HUES64 (cell line): ENCODE measurements around the gene PTPRN2.

Experiments used
- H3K27ac ChIP-seq: 2 replicates; pipeline ENCODE4 v1.7.0; 2013; ENCODE audit warnings: low read depth, low read length, inconsistent platforms
- H3K27me3 ChIP-seq: 2 replicates; pipeline ENCODE4 v1.6.1; 2013; ENCODE audit warnings: mild to moderate bottlenecking, low read length; ENCODE audit not compliant: insufficient read depth
- H3K36me3 ChIP-seq: 2 replicates; pipeline ENCODE4 v1.6.1; 2013; ENCODE audit warnings: mild to moderate bottlenecking, low read length; ENCODE audit not compliant: insufficient read depth
- H3K4me1 ChIP-seq: 2 replicates; pipeline ENCODE4 v1.6.1; 2013; ENCODE audit warnings: mild to moderate bottlenecking, low read length, moderate library complexity; ENCODE audit not compliant: insufficient read depth
- H3K4me3 ChIP-seq: 2 replicates; pipeline ENCODE4 v1.5.1; 2013; ENCODE audit warnings: mild to moderate bottlenecking, low read length, moderate library complexity
- H3K9ac ChIP-seq: 2 replicates; pipeline ENCODE4 v1.6.1; 2013; ENCODE audit warnings: mild to moderate bottlenecking, low read depth, low read length
- H3K9me3 ChIP-seq: 2 replicates; pipeline ENCODE4 v1.6.1; 2013; ENCODE audit warnings: low read depth, low read length; ENCODE audit not compliant: insufficient read depth
- WGBS: fragments of 150-250, 120-280 bp; methylation state at CpG from one replicate; pipeline ENCODE4 v1.1.7; 2013; ENCODE audit warnings: missing lambda C conversion rate; 5-methylcytosine and 5-hydroxymethylcytosine counted together

The PTPRN2 gene

DNA sequence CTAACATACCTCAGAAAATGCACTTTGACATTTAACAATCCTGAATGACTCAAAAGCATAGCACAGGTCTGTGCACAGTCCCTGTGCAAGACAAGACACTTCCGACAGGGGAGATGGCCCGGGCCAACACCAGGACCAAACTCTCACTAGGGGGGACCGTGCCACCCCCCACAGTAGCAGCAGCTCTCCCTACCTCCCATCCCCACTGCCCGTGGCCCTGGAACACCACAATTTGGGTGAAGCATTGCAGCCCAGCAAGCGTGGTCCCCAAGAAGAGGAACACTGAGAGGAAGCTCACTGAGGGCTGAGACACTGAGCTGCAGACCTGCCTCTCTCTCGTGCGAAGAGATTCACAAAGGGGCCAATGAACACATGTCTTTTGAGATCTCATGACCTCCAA lies 26.0 kb downstream of the PTPRN2 start:
- 86% methylated on average over 7 of the region's 7 CpGs for WGBS
- no peak overlapping the region for H3K27ac ChIP-seq
- H3K4me1 ChIP-seq = no peaks in the 10 kb centered on the region
- H3K9me3 ChIP-seq = peaks cover 91% of the 10 kb centered on the region
- H3K36me3 ChIP-seq = no peaks in the 10 kb centered on the region
- no peak overlapping the region for H3K9ac ChIP-seq
- no peak overlapping the region for H3K4me3 ChIP-seq
- H3K27me3 ChIP-seq = no peaks in the 10 kb centered on the region

DNA sequence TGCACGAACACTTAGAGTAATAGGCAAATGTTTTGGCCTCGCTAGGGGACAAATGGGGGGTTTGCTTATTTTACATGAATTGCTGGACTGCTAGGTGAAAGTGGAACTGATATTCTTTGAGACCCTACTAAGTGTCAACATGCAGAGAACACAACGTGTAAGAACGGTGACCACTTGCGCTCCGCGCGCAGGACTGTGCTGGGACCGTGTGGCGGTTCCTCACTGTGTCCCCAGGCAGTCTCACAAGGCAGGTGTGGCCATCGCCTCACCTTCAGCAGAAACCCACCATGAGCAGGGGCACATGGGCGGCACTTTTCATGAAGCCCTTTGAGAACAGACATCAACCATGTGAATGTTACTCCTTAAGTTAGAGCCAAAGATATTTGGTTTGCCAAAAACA lies 27.2 kb downstream of the PTPRN2 start:
- no peaks in the 10 kb centered on the region for H3K36me3 ChIP-seq
- no peaks in the 10 kb centered on the region for H3K4me1 ChIP-seq
- peaks cover 90% of the 10 kb centered on the region for H3K9me3 ChIP-seq
- H3K27ac ChIP-seq = no peak overlapping the region
- no peak overlapping the region for H3K4me3 ChIP-seq
- 92% methylated on average over 12 of the region's 12 CpGs for WGBS
- no peak overlapping the region for H3K9ac ChIP-seq
- no peaks in the 10 kb centered on the region for H3K27me3 ChIP-seq

DNA sequence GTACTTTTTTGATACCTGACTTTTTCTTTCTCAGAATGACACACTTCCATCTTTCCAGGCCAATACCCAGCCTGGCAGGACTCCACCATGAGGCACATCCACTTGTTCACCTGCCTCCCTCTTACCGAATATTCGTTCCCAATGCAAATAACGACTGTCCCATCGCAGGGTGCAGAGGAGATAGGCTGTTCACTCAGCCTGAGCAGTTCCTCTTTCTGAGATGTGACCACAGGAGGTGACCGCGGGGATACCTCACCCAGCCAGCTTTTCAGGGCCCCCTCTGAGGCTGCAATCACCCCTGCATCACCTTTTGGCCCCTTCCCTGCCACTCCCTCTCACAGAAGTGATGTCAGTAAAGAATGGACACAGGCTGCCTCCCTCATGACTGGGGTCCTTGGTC lies 28.3 kb downstream of the PTPRN2 start:
- Histone ChIP-seq H3K27me3 (no peaks in the 10 kb centered on the region), H3K27ac (no peak overlapping the region), H3K36me3 (no peaks in the 10 kb centered on the region), H3K9me3 (peaks cover 91% of the 10 kb centered on the region), H3K4me1 (no peaks in the 10 kb centered on the region), H3K9ac (no peak overlapping the region), H3K4me3 (no peak overlapping the region)
- 78% methylated on average over 6 of the region's 6 CpGs for whole genome bisulfite sequencing

DNA sequence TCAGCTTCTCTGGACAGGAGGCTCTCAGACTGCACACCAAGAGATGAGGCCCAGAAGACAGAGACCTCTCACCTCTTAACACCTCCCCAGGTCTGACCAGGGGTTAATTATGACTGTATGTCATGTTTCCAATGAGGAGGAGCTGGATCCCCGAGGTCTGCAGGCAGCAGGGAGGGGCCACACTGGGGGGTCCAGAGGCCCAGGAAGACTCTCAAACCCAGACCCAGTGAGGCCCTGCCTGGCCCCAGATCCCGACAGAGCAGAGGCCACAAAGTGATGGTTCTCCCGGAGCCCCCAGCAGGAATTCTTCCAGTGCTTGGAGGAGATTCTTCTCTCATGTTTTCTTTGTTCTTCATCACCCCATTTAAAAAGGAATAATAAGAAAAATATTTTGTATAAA lies 28.8 kb downstream of the PTPRN2 start:
- no peak overlapping the region for H3K27ac ChIP-seq
- no peaks in the 10 kb centered on the region for H3K4me1 ChIP-seq
- H3K9me3 ChIP-seq = peaks cover 91% of the 10 kb centered on the region
- H3K4me3 ChIP-seq = no peak overlapping the region
- H3K27me3 ChIP-seq = no peaks in the 10 kb centered on the region
- 51% methylated on average over 2 of the region's 3 CpGs for WGBS
- H3K36me3 ChIP-seq = no peaks in the 10 kb centered on the region
- no peak overlapping the region for H3K9ac ChIP-seq

DNA sequence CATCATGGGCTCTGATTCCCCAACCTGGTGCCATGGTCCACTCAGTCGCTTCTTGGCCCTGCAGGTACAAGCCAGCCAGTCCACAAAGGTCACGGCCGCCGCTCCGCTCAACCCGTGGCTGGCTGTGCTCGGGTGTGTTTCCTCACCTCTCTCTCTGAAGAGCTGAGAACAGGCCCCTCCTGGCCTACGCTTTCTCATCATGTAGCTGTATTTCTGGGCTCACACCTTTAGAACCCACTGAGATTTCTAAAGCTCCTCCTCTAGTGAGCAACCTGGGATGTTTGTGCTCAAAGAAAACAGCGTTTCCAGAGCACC lies 30.2 kb downstream of the PTPRN2 start:
- Histone ChIP-seq H3K27me3 (no peaks in the 10 kb centered on the region), H3K4me1 (no peaks in the 10 kb centered on the region), H3K27ac (no peak overlapping the region), H3K36me3 (no peaks in the 10 kb centered on the region), H3K4me3 (no peak overlapping the region), H3K9ac (no peak overlapping the region), H3K9me3 (peaks cover 91% of the 10 kb centered on the region)
- WGBS = 88% methylated on average over 9 of the region's 9 CpGs

DNA sequence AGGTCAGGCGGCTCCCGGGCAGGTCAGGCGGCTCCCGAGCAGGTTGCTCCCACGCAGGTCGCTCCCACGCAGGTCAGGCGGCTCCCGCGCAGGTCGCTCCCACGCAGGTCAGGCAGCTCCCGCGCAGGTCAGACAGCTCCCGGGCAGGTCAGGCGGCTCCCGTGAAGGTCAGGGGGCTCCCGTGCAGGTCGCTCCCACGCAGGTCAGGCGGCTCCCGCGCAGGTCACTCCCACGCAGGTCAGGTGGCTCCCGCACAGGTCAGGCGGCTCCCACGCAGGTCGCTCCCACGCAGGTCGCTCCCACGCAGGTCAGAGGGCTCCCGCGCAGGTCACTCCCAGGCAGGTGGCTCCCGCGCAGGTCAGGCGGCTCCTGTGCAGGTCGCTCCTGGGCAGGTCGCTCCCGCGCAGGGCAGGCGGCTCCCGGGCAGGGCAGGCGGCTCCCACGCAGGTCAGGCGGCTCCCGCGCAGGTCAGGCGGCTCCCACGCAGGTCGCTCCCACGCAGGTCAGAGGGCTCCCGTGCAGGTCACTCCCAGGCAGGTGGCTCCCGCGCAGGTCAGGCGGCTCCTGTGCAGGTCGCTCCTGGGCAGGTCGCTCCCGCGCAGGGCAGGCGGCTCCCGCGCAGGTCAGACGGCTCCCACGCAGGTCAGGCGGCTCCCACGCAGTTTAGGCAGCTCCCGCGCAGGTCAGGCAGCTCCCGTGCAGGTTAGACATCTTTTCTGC lies 30.7 kb downstream of the PTPRN2 start:
- WGBS = 93% methylated on average over 69 of the region's 69 CpGs
- Histone ChIP-seq H3K36me3 (no peaks in the 10 kb centered on the region), H3K9me3 (peaks cover 88% of the 10 kb centered on the region), H3K4me3 (no peak overlapping the region), H3K27me3 (no peaks in the 10 kb centered on the region), H3K9ac (no peak overlapping the region), H3K27ac (no peak overlapping the region), H3K4me1 (no peaks in the 10 kb centered on the region)

DNA sequence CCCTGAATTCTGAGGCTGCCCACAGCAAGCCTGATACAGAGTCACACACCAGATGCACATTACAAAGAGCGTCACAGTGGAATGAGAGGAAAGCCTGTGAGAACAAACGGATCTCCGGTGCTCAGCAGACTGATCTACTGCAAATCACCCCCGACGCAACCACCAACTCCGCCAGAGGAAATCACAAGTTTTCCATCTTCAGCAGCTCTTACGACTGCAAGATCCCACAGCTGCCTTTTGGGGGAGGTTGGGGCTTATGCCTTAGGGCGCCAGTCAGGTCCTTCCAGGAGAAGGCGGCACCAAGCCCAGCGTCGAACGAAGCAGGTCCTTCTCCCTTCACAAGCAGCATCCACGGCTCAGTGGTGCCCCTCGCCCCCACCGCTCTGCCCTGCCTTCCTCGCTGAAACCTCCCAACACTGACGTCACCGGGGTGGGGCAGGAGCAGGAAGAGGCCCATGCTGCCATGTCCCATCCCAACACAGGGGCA lies 32.5 kb downstream of the PTPRN2 start:
- 89% methylated on average over 18 of the region's 18 CpGs for WGBS
- no peaks in the 10 kb centered on the region for H3K27me3 ChIP-seq
- H3K9ac ChIP-seq = no peak overlapping the region

DNA sequence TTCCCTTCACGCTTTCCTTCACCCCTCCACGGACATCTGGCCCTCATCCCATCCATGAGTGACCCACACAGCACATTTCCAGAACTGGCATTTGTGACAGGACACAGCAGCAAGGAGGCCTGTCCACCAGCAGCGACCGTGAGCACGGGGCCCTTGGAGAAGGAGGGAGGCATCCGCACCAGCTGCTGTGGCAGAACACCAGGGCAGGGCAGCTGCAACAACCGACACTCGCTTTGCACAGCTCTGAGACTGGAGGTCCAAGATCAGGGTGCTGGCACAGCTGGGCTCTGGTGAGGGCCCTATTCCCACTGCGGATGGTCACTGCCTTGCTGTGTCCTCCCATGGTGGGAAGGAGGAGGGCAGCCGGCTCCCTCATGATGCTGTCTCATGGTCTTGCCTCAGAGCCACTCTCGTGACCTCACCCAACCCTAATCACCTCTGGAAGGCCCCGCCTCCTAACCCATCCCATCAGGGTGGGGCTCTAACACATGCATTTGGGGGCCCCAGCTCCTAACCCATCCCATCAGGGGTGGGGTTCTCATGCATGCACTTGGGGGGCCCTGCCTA lies 36.7 kb downstream of the PTPRN2 start:
- no peaks in the 10 kb centered on the region for H3K27me3 ChIP-seq
- no peaks in the 10 kb centered on the region for H3K36me3 ChIP-seq
- no peak overlapping the region for H3K27ac ChIP-seq
- 86% methylated on average over 12 of the region's 12 CpGs for WGBS
- H3K4me3 ChIP-seq = no peak overlapping the region
- H3K4me1 ChIP-seq = no peaks in the 10 kb centered on the region
- H3K9ac ChIP-seq = no peak overlapping the region
- peaks cover 88% of the 10 kb centered on the region for H3K9me3 ChIP-seq

More for the DNA sequence above, 32.5 kb downstream of the PTPRN2 start:
- no peaks in the 10 kb centered on the region for H3K4me1 ChIP-seq
- no peak overlapping the region for H3K4me3 ChIP-seq
- H3K27ac ChIP-seq = no peak overlapping the region
- H3K9me3 ChIP-seq = peaks cover 81% of the 10 kb centered on the region
- H3K36me3 ChIP-seq = no peaks in the 10 kb centered on the region

DNA sequence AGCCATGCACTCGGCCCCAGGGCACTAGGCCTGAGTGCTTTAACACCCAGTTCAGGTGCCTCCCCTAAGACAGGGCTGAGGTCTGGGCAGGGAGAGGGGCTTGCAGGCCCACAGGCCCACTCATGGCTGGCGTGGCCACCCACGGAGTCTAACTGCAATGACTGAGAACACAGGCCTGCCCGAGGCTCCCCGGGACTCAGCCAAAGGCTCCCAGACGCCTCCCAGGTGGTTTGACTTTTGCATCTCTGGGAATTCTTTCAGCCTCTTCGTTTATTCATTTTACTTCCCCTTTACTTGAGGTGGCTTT lies 37.3 kb downstream of the PTPRN2 start:
- Histone ChIP-seq H3K36me3 (no peaks in the 10 kb centered on the region), H3K9me3 (peaks cover 87% of the 10 kb centered on the region), H3K27ac (no peak overlapping the region), H3K4me1 (no peaks in the 10 kb centered on the region), H3K27me3 (no peaks in the 10 kb centered on the region), H3K4me3 (no peak overlapping the region), H3K9ac (no peak overlapping the region)
- 69% methylated on average over 7 of the region's 7 CpGs for WGBS

DNA sequence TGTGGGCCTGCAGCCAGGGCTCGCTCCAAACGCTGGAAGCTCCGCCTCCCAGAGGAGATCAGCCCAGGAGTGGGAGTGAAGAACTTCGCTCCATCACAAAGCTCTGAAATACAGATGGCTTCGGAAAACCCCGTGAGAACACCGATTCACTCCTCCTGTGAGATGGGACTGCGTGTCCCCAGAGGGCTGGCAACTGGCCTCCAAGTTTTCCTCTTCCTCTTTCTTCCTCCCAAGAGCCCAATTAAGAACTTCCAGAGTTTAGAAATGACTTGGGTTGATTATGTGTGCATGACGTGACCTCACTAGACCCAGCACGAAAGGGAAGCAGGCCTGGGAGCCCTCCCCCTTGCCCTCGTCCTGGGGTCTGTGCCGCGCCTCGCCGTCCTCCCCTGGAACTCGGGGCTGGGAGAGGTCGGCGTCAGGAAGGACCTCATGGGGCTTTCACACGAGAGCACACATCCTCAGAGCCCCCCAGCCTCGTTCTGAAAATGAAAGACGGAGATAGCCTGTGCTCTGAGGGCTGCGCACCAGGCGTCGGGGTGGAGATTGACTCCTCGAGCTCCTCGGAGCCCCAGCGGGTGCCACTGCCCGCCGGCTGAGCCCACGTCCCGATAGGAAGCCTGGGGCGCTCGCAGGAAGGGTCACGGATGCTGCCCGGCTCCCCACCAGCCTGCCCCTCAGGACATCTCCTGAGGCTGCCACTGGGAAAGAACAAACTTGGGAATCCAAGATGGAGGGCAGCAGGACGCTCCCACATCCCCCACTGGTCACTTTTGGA lies 37.8 kb downstream of the PTPRN2 start:
- Histone ChIP-seq H3K27me3 (no peaks in the 10 kb centered on the region), H3K9ac (no peak overlapping the region), H3K4me3 (no peak overlapping the region), H3K9me3 (peaks cover 87% of the 10 kb centered on the region), H3K27ac (no peak overlapping the region), H3K4me1 (no peaks in the 10 kb centered on the region), H3K36me3 (no peaks in the 10 kb centered on the region)
- 84% methylated on average over 36 of the region's 36 CpGs for WGBS

DNA sequence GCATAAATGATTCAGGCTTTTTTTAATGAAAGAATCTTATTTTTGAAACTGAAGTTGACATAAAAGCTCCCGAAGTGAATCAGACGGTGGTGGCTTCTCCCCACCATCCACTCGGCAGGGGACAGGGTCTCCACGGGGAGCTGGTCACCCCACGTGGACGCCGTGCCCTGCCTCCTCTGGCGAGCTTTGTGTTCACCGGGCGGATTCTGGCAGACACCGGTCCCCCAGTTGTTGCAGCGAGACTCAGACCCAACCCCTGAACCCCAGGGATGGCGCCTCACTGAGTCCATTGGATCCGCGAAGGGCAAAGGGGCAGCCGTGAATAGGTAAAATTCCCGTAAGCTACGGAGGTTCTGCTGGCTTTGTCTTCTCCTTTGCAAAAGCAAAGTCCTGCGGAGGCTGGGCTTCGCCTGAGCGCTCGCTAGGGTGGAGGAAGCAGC lies 38.4 kb downstream of the PTPRN2 start:
- no peaks in the 10 kb centered on the region for H3K27me3 ChIP-seq
- no peaks in the 10 kb centered on the region for H3K4me1 ChIP-seq
- no peaks in the 10 kb centered on the region for H3K36me3 ChIP-seq
- H3K27ac ChIP-seq = no peak overlapping the region
- no peak overlapping the region for H3K9ac ChIP-seq
- WGBS = 91% methylated on average over 22 of the region's 22 CpGs
- peaks cover 85% of the 10 kb centered on the region for H3K9me3 ChIP-seq
- H3K4me3 ChIP-seq = no peak overlapping the region
